T47D (cell line): ENCODE results near the gene CFAP100.

Source experiments
- DNase-seq, 2 experiments: peaks; one replicate each; pipeline versions ENCODE4 v3.0.0 to v3.0.0-alpha.2; 2011 to 2012; ENCODE audit warnings: low read depth in 1 of 2, low spot score in 1 of 2
- JUND ChIP-seq: IDR thresholded peaks from 2 replicates; pipeline ENCODE4 v1.6.1; 2012; ENCODE audit warnings: low read depth
- in situ Hi-C: cut with HindIII; loops from 2 replicates; pipeline ENCODE4 v1.10.0; 2016; ENCODE audit warnings: low sequenced_read_pairs, low pct_unique_long_range_greater_than_20kb

Gene CFAP100

GRCh38 chr3:126454025-126454424, 59.3 kb downstream of the CFAP100 start:
- DNase-seq = no peak
- in situ Hi-C loops = no loop called here
- no peak for TF ChIP-seq JUND

GRCh38 chr3:126454437-126455198, 59.9 kb downstream of the CFAP100 start:
- TF ChIP-seq JUND = no peak
- in situ Hi-C loops = no loop called here
- DNase-seq = no peak

- in situ Hi-C loops = no loop called here
- no peak for TF ChIP-seq JUND
- no peak for DNase-seq
These were observed 61.5 kb downstream of the CFAP100 start for GRCh38 chr3:126456211-126456610.

GRCh38 chr3:126456766-126457388, 62.2 kb downstream of the CFAP100 start:
- in situ Hi-C loops = no loop called here

GRCh38 chr3:126459111-126459762, 64.5 kb downstream of the CFAP100 start:
- TF ChIP-seq JUND = no peak
- in situ Hi-C loops = no loop called here
- no peak for DNase-seq

More at GRCh38 chr3:126456766-126457388, 62.2 kb downstream of the CFAP100 start:
- DNase-seq = no peak
- no peak for TF ChIP-seq JUND

- in situ Hi-C loops = no loop called here
- DNase-seq = no peak
- TF ChIP-seq JUND = no peak
These were observed 65.0 kb downstream of the CFAP100 start for GRCh38 chr3:126459763-126460127.

GRCh38 chr3:126460381-126460780, 65.7 kb downstream of the CFAP100 start:
- DNase-seq = no peak
- in situ Hi-C loops = no loop called here
- TF ChIP-seq JUND = no peak

- in situ Hi-C loops = no loop called here
- no peak for DNase-seq
These were observed 66.9 kb downstream of the CFAP100 start for GRCh38 chr3:126461450-126462070.

GRCh38 chr3:126463521-126463920, 68.8 kb downstream of the CFAP100 start:
- TF ChIP-seq JUND = no peak
- DNase-seq = no peak
- in situ Hi-C loops = no loop called here

More at GRCh38 chr3:126461450-126462070, 66.9 kb downstream of the CFAP100 start:
- TF ChIP-seq JUND = no peak

GRCh38 chr3:126464093-126464492, 69.4 kb downstream of the CFAP100 start:
- in situ Hi-C loops = no loop called here
- no peak for DNase-seq

GRCh38 chr3:126464494-126464893, 69.8 kb downstream of the CFAP100 start:
- in situ Hi-C loops = no loop called here
- DNase-seq = no peak
- TF ChIP-seq JUND = no peak

More at GRCh38 chr3:126464093-126464492, 69.4 kb downstream of the CFAP100 start:
- no peak for TF ChIP-seq JUND

- TF ChIP-seq JUND = no peak
- no peak for DNase-seq
- in situ Hi-C loops = no loop called here
These were observed 70.3 kb downstream of the CFAP100 start for GRCh38 chr3:126464997-126465396.
